ENCODE results near the gene TMEM190. TPM values are rescaled to one million over a fixed set of nuclear protein-coding genes. Genes with fewer than 3 reads are reported as not detected.

Gene TMEM190
- total and polyA plus RNA-seq, 2 experiments from 2014 or later, result 6.6 TPM; not detected in 1

DNA sequence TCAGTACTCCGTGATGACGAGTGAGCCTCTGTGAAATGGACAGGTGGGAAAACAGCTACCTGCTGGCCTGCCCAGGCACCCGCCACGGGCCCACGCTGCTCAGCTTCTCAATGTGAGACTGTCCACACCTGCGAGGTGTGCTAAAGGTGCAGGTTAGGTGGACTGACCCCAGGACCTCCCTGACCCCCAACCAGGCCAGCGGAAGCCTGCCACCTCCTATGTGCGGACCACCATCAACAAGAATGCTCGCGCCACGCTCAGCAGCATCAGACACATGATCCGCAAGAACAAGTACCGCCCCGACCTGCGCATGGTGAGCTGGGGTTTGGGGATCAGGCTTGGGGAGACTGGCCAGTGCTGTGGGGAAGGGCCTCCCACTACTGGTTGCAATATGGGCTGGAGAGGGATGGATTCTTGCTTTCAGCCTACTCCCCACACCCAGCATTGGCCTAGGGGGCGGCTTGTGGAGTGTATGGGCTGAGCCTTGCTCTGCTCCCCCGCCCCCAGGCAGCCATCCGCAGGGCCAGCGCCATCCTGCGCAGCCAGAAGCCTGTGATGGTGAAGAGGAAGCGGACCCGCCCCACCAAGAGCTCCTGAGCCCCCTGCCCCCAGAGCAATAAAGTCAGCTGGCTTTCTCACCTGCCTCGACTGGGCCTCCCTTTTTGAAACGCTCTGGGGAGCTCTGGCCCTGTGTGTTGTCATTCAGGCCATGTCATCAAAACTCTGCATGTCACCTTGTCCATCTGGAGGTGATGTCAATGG lies 11.3 kb downstream of the TMEM190 start:
- Histone ChIP-seq H3K27me3 (no peaks in the 10 kb centered on the region), H3K9me3 (ENCODE audit: low read depth) (no peaks in the 10 kb centered on the region), H3K27ac (no peak overlapping the region), H2AFZ (no peak overlapping the region), H3K4me2 (peak overlapping the region; percentile 100), H3K4me1 (ENCODE audit: insufficient read depth) (peaks cover 37% of the 10 kb centered on the region), H3K36me3 (replicated peaks; ENCODE audit: insufficient read depth, low read depth) (no peaks in the 10 kb centered on the region), H3K9me2 (replicated peaks; ENCODE audit: insufficient read depth) (no peaks in the 10 kb centered on the region), H3K4me3 (no peak overlapping the region), H3K79me2 (peaks cover 43% of the 10 kb centered on the region), H4K20me1 (ENCODE audit: insufficient read depth, poor library complexity, severe bottlenecking) (peaks cover 50% of the 10 kb centered on the region)
- TF ChIP-seq EZH2phosphoT487 (IDR thresholded peaks at IDR 0.05; ENCODE audit: low read depth, severe bottlenecking, unreplicated experiment) (no peak), EZH2 (IDR thresholded peaks at IDR 0.05; ENCODE audit: borderline replicate concordance) (no peak)
- TF ChIP-seq, protein P1, sequence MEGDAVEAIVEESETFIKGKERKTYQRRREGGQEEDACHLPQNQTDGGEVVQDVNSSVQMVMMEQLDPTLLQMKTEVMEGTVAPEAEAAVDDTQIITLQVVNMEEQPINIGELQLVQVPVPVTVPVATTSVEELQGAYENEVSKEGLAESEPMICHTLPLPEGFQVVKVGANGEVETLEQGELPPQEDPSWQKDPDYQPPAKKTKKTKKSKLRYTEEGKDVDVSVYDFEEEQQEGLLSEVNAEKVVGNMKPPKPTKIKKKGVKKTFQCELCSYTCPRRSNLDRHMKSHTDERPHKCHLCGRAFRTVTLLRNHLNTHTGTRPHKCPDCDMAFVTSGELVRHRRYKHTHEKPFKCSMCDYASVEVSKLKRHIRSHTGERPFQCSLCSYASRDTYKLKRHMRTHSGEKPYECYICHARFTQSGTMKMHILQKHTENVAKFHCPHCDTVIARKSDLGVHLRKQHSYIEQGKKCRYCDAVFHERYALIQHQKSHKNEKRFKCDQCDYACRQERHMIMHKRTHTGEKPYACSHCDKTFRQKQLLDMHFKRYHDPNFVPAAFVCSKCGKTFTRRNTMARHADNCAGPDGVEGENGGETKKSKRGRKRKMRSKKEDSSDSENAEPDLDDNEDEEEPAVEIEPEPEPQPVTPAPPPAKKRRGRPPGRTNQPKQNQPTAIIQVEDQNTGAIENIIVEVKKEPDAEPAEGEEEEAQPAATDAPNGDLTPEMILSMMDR (IDR thresholded peaks at IDR 0.05; ENCODE audit: poor library complexity), result no peak
- no peak for DNase-seq (ENCODE audit: low spot score)
- 93% methylated on average over 24 of the region's 24 CpGs for WGBS (ENCODE audit: low lambda C conversion rate, missing lambda C conversion rate)

DNA sequence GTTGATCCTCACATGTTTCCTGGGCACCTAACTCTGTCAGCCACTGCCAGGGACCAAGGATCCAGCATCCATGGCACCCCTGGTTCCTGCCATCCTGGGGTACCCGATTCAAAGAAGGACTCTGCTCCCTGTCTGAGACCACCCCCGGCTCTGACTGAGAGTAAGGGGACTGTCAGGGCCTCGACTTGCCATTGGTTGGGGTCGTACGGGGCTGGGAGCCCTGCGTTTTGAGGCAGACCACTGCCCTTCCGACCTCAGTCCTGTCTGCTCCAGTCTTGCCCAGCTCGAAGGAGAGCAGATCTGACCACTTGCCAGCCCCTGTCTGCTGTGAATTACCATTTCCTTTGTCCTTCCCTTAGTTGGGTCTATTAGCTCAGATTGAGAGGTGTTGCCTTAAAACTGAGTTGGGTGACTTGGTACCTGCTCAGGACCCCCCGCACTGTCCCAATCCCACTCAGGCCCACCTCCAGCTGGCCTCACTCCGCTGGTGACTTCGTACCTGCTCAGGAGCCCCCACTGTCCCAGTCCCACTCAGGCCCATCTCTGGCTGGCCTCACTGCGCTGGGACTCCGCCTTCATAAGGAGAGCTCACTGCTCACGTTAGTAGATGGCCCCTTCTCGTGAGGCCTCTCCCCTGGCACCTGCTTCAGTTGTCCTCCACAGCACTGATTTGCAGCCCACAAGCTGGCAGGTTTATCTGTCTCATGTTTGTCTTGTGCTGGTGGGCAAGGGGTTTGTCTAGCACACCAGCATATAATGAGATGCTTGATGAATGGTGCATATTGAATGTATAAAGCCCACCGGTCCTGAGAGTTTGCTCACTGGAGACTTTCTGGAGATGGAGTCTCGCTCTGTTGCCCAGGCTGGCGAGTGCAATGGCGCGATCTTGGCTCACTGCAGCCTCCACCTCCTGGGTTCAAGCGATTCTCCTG lies 13.0 kb downstream of the TMEM190 start:
- Histone ChIP-seq H3K27me3 (no peaks in the 10 kb centered on the region), H3K4me2 (no peak overlapping the region), H3K4me1 (ENCODE audit: insufficient read depth) (peaks cover 27% of the 10 kb centered on the region), H3K27ac (no peak overlapping the region), H3K9me3 (ENCODE audit: low read depth) (no peaks in the 10 kb centered on the region), H3K36me3 (replicated peaks; ENCODE audit: insufficient read depth, low read depth) (no peaks in the 10 kb centered on the region), H3K9me2 (replicated peaks; ENCODE audit: insufficient read depth) (no peaks in the 10 kb centered on the region), H4K20me1 (ENCODE audit: insufficient read depth, poor library complexity, severe bottlenecking) (peaks cover 50% of the 10 kb centered on the region), H3K4me3 (no peak overlapping the region), H3K79me2 (peaks cover 38% of the 10 kb centered on the region), H2AFZ (no peak overlapping the region)
- no peak for DNase-seq (ENCODE audit: low spot score)
- TF ChIP-seq, protein P1 (IDR thresholded peaks at IDR 0.05; ENCODE audit: poor library complexity), result no peak
- TF ChIP-seq EZH2 (IDR thresholded peaks at IDR 0.05; ENCODE audit: borderline replicate concordance), result no peak
- TF ChIP-seq EZH2phosphoT487 (IDR thresholded peaks at IDR 0.05; ENCODE audit: low read depth, severe bottlenecking, unreplicated experiment), result no peak
- WGBS (ENCODE audit: low lambda C conversion rate, missing lambda C conversion rate), result 89% methylated on average over 21 of the region's 21 CpGs

DNA sequence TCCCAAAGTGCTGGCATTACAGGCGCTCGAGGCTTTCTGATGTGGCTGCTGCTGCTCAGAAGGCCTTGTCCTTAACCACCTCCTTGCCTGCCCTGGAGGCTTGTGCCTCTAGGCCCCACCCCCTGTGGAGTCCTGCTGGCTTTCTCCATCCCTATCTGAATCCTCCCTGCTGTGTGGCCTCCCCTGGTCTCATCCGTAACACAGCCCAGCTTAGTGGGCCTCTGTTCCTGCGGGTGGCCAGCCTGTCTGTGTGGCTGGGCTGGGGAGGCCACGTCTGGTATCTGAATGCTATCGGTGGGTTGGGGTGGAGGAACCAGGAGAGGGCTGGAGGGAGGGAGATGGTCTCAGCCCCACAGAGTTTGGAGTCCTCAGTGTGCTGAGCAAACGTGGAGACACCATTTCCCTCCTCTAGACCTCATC lies 13.8 kb downstream of the TMEM190 start:
- H4K20me1 ChIP-seq (ENCODE audit: insufficient read depth, poor library complexity, severe bottlenecking), result peaks cover 50% of the 10 kb centered on the region

More for the DNA sequence above, 13.8 kb downstream of the TMEM190 start:
- H3K4me3 ChIP-seq, result no peak overlapping the region
- no peak overlapping the region for H3K27ac ChIP-seq
- H3K36me3 ChIP-seq (replicated peaks; ENCODE audit: insufficient read depth, low read depth), result no peaks in the 10 kb centered on the region
- no peaks in the 10 kb centered on the region for H3K9me2 ChIP-seq (replicated peaks; ENCODE audit: insufficient read depth)
- H3K4me2 ChIP-seq, result no peak overlapping the region
- WGBS (ENCODE audit: low lambda C conversion rate, missing lambda C conversion rate), result 73% methylated on average over 7 of the region's 7 CpGs
- no peaks in the 10 kb centered on the region for H3K27me3 ChIP-seq
- DNase-seq (ENCODE audit: low spot score), result no peak
- H3K79me2 ChIP-seq, result peaks cover 38% of the 10 kb centered on the region
- TF ChIP-seq EZH2phosphoT487 (IDR thresholded peaks at IDR 0.05; ENCODE audit: low read depth, severe bottlenecking, unreplicated experiment) (no peak), EZH2 (IDR thresholded peaks at IDR 0.05; ENCODE audit: borderline replicate concordance) (no peak)
- TF ChIP-seq, protein P1 (IDR thresholded peaks at IDR 0.05; ENCODE audit: poor library complexity), result no peak
- H3K4me1 ChIP-seq (ENCODE audit: insufficient read depth), result peaks cover 23% of the 10 kb centered on the region
- no peaks in the 10 kb centered on the region for H3K9me3 ChIP-seq (ENCODE audit: low read depth)
- H2AFZ ChIP-seq, result no peak overlapping the region

Measured in hepatocyte (in vitro differentiated cells).